HUES64 (cell line): ENCODE results near the gene GPRC5A.
A peak's percentile ranks its signal among the peaks of the same experiment; 100 is the strongest.
"Not testable (repeated sequence)": the region's sequence is repeated elsewhere in the genome, so short reads cannot be mapped to it uniquely, and the experiment has no call there.

Experiments
- H3K27ac ChIP-seq: 2 replicates; pipeline ENCODE4 v1.7.0; 2013; ENCODE audit warnings: low read depth, low read length, inconsistent platforms
- H3K27me3 ChIP-seq: 2 replicates; pipeline ENCODE4 v1.6.1; 2013; ENCODE audit warnings: mild to moderate bottlenecking, low read length; ENCODE audit not compliant: insufficient read depth
- H3K36me3 ChIP-seq: 2 replicates; pipeline ENCODE4 v1.6.1; 2013; ENCODE audit warnings: mild to moderate bottlenecking, low read length; ENCODE audit not compliant: insufficient read depth
- H3K4me1 ChIP-seq: 2 replicates; pipeline ENCODE4 v1.6.1; 2013; ENCODE audit warnings: mild to moderate bottlenecking, low read length, moderate library complexity; ENCODE audit not compliant: insufficient read depth
- H3K4me3 ChIP-seq: 2 replicates; pipeline ENCODE4 v1.5.1; 2013; ENCODE audit warnings: mild to moderate bottlenecking, low read length, moderate library complexity
- H3K9ac ChIP-seq: 2 replicates; pipeline ENCODE4 v1.6.1; 2013; ENCODE audit warnings: mild to moderate bottlenecking, low read depth, low read length
- H3K9me3 ChIP-seq: 2 replicates; pipeline ENCODE4 v1.6.1; 2013; ENCODE audit warnings: low read depth, low read length; ENCODE audit not compliant: insufficient read depth
- WGBS: fragments of 150-250, 120-280 bp; methylation state at CpG from one replicate; pipeline ENCODE4 v1.1.7; 2013; ENCODE audit warnings: missing lambda C conversion rate; 5-methylcytosine and 5-hydroxymethylcytosine counted together

The GPRC5A gene

DNA sequence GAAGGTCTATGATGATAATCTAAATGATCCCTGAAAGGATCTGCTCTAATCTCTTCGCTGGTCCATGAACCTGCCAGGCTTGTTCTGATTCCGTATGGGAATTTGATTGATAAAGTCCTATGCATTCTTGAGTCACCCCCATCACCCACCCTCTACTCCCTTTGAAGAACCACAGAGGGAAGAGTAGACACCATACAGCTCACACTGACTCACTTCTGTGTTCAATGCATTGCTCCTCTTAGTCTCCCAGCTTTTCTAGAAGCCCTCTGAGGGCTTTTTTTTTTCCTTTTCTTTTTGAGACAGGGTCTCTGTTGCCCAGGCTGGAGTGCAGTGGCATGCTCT lies 18.5 kb upstream of the GPRC5A start:
- Histone ChIP-seq H3K9me3 (no peaks in the 10 kb centered on the region), H3K27me3 (no peaks in the 10 kb centered on the region), H3K36me3 (no peaks in the 10 kb centered on the region), H3K9ac (no peak overlapping the region), H3K4me1 (peaks cover 26% of the 10 kb centered on the region), H3K27ac (no peak overlapping the region), H3K4me3 (no peak overlapping the region)
- 100% methylated on average over 2 of the region's 2 CpGs for WGBS

- 65% methylated on average over 1 of the region's 1 CpG for WGBS
- H3K4me3 ChIP-seq = no peak overlapping the region
- H3K9ac ChIP-seq = no peak overlapping the region; the same call in 1 of the 2 replicates
- no peaks in the 10 kb centered on the region for H3K27me3 ChIP-seq
- no peaks in the 10 kb centered on the region for H3K36me3 ChIP-seq
- H3K9me3 ChIP-seq = no peaks in the 10 kb centered on the region
- peak overlapping the region; percentile 57; the same call in 1 of the 2 replicates for H3K27ac ChIP-seq
- H3K4me1 ChIP-seq = peaks cover 26% of the 10 kb centered on the region
Measured at GRCh38 chr12:12874029-12874428, 17.3 kb upstream of the GPRC5A start.

- H3K9ac ChIP-seq, H3K27me3 ChIP-seq, H3K9me3 ChIP-seq, H3K4me3 ChIP-seq, H3K27ac ChIP-seq, H3K36me3 ChIP-seq: not testable (repeated sequence)
- H3K4me1 ChIP-seq = peaks cover 26% of the 10 kb centered on the region
- WGBS = 96% methylated on average over 9 of the region's 10 CpGs
Measured at GRCh38 chr12:12875301-12875700, 16.1 kb upstream of the GPRC5A start.

DNA sequence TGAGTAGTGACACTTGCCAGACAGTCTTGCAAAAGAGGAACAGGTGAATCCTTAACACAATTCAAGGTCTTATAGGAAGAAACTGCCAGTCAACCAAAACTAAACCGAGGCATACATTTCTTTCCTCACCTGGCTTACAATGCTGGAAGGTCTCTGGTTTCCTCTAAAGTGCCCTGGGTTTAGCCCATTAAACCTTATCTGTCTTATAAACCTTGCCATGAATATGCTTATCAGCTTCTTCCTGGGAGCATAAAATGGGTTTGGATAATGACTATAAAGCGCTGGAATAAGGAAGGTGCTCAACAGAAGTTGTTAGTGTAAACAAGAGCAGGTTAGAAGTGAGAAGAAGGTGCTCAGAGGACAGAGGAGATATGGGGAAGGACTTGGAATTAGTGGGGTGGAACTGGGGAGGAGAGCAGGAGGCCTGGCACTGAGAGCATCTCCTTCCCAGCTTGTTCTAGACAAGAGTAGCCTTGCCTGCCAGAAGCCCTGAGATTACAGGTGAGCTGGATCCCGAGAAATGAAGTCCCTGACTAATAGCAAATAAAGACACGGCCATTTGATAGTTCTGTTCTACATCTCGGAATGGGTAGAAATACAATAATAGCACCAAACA lies 14.1 kb upstream of the GPRC5A start:
- 96% methylated on average over 5 of the region's 5 CpGs for WGBS
- H3K27me3 ChIP-seq = no peaks in the 10 kb centered on the region
- no peak overlapping the region for H3K9ac ChIP-seq
- no peaks in the 10 kb centered on the region for H3K9me3 ChIP-seq
- no peak overlapping the region for H3K27ac ChIP-seq
- no peak overlapping the region for H3K4me3 ChIP-seq
- no peaks in the 10 kb centered on the region for H3K36me3 ChIP-seq
- peaks cover 19% of the 10 kb centered on the region for H3K4me1 ChIP-seq

- Histone ChIP-seq H3K9me3 (no peaks in the 10 kb centered on the region), H3K9ac (no peak overlapping the region), H3K4me1 (peaks cover 12% of the 10 kb centered on the region), H3K27me3 (no peaks in the 10 kb centered on the region), H3K36me3 (no peaks in the 10 kb centered on the region), H3K27ac (no peak overlapping the region), H3K4me3 (no peak overlapping the region)
- 87% methylated on average over 9 of the region's 9 CpGs for WGBS
Measured at GRCh38 chr12:12877781-12878455, 13.4 kb upstream of the GPRC5A start.

- peaks cover 6% of the 10 kb centered on the region for H3K27me3 ChIP-seq
- WGBS = 86% methylated on average over 6 of the region's 6 CpGs
- H3K27ac ChIP-seq = no peak overlapping the region
- H3K4me1 ChIP-seq = peaks cover 6% of the 10 kb centered on the region
- no peaks in the 10 kb centered on the region for H3K9me3 ChIP-seq
- no peak overlapping the region for H3K9ac ChIP-seq
- H3K4me3 ChIP-seq = no peak overlapping the region
- no peaks in the 10 kb centered on the region for H3K36me3 ChIP-seq
Measured at GRCh38 chr12:12880537-12880936, 10.8 kb upstream of the GPRC5A start.

DNA sequence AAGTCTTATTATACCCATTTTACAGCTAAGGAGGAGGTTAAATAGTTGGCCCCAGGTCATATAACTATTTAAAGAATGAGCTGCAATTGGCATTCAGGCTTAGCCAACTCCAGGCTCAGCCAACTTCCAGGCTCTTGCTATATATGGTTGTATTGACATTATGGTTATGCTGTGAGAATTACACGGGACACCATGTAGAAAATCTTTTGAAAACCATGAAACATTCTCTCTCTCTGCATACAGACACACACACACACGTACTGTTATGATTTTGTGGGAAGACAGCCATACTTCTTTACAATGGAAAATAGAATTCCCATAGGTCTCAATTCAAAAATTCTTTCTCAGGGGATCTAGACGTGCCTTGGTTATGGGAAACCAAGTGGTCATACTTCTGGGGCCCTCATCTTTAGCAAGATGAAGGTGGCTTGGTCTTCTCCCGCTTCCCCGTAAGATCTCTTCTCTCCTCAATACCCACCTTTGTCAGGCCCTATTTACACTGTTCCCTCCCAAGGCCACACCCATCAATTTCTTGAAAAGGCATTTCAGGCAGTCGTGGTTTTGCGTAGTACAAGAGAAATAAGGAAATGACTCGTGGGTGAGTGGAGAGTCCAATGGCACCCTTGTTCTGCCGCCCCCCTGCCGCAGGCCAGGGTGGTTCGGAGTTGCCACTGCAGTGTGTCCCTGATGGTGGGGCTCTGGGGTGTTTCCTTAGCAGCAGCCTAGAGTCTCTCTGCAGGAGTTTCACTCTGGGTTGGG lies 10.0 kb upstream of the GPRC5A start:
- 81% methylated on average over 11 of the region's 11 CpGs for WGBS
- no peaks in the 10 kb centered on the region for H3K36me3 ChIP-seq
- peaks cover 6% of the 10 kb centered on the region for H3K4me1 ChIP-seq
- H3K4me3 ChIP-seq = no peak overlapping the region
- peaks cover 11% of the 10 kb centered on the region for H3K27me3 ChIP-seq
- H3K9me3 ChIP-seq = no peaks in the 10 kb centered on the region
- no peak overlapping the region for H3K9ac ChIP-seq
- H3K27ac ChIP-seq = no peak overlapping the region

DNA sequence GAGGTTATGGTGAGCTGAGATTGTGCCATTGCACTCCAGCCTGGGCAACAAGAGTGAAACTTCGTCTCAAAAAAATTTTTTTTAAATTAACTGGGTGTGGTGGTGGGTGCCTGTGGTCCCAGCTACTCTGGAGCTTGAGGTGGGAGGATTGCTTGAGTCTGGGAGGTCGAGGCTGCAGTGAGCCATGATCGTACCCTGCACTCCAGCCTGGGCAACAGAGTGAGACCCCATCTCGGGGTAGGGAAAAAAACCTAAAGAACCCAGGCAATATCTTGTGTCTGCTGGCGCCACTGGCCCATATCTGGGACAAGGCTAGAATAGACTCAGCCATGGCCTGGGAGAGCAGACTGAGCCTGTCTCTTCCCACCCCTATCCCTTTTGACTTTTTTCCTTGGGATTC lies 9.1 kb upstream of the GPRC5A start:
- H3K4me3 ChIP-seq = no peak overlapping the region
- no peaks in the 10 kb centered on the region for H3K9me3 ChIP-seq
- H3K27me3 ChIP-seq = peaks cover 11% of the 10 kb centered on the region
- peaks cover 6% of the 10 kb centered on the region for H3K4me1 ChIP-seq
- no peak overlapping the region for H3K27ac ChIP-seq
- H3K9ac ChIP-seq = no peak overlapping the region
- H3K36me3 ChIP-seq = no peaks in the 10 kb centered on the region
- 94% methylated on average over 5 of the region's 5 CpGs for WGBS

GRCh38 chr12:12883369-12884001 lies 7.9 kb upstream of the GPRC5A start:
- Histone ChIP-seq H3K9me3 (no peaks in the 10 kb centered on the region), H3K4me3 (no peak overlapping the region), H3K27ac (no peak overlapping the region), H3K36me3 (no peaks in the 10 kb centered on the region), H3K9ac (no peak overlapping the region), H3K27me3 (peaks cover 17% of the 10 kb centered on the region), H3K4me1 (peaks cover 6% of the 10 kb centered on the region)
- WGBS = 94% methylated on average over 6 of the region's 6 CpGs

- Histone ChIP-seq H3K27me3 (peaks cover 35% of the 10 kb centered on the region), H3K9me3 (no peaks in the 10 kb centered on the region), H3K36me3 (no peaks in the 10 kb centered on the region), H3K4me3 (no peak overlapping the region), H3K27ac (no peak overlapping the region; the same call in 1 of the 2 replicates), H3K4me1 (peaks cover 6% of the 10 kb centered on the region), H3K9ac (no peak overlapping the region)
- WGBS = 29% methylated on average over 12 of the region's 14 CpGs
Measured at GRCh38 chr12:12885096-12885792, 6.1 kb upstream of the GPRC5A start.
